A204.1 (cell line): Measurements from ENCODE around the gene PCDHGA3.
"Not testable (repeated sequence)": the region's sequence is repeated elsewhere in the genome, so short reads cannot be mapped to it uniquely, and the experiment has no call there.

Experiments used
- FAIRE-seq: peaks from 2 replicates; lab custom pipeline; 2012; peaks lifted over from hg19 to GRCh38; lab: Jason Lieb, UNC

Gene PCDHGA3

DNA sequence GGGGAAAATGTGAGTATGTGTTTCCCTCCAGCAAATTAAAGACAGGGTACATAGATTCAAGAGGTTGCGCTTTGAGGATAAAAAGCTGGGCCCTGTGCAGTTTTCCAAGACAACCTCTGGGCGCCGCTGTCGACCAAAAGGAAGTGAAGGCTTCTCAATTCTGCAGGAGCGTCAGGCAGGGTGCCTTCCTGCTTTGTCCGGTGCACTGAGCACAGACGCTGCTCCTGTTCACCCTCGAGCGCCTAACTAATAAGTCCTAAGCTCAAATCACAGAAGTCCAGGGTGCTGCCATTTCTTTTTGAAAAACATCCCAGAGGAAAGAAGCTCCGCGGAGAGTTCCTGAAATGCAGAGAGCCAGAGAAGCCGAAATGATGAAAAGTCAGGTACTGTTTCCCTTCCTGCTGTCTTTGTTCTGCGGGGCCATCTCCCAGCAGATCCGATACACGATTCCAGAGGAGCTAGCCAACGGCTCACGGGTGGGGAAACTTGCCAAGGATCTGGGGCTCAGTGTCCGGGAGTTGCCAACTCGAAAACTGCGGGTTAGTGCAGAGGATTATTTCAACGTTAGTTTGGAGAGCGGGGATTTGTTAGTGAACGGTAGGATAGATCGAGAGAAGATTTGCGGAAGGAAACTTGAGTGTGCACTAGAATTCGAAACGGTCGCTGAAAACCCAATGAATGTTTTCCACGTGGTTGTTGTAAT lies 6.4 kb downstream of the PCDHGA3 start, which contains the start of gene PCDHGB1:
PCDHGB1 (plus strand) TSS at position 183 of the 703 bp plus-strand sequence; CDS start at position 345, 162 bp downstream.
- no peak for FAIRE-seq

DNA sequence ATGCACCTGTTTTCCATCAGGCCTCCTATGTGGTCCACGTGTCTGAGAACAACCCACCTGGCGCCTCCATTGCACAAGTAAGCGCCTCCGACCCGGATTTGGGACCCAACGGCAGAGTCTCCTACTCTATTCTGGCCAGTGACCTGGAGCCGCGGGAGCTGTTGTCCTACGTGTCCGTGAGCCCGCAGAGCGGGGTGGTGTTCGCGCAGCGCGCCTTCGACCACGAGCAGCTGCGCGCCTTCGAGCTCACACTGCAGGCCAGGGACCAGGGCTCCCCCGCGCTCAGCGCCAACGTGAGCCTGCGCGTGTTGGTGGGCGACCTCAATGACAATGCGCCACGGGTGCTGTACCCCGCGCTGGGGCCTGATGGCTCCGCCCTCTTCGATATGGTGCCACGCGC lies 8.0 kb downstream of the PCDHGA3 start:
- no peak for FAIRE-seq

DNA sequence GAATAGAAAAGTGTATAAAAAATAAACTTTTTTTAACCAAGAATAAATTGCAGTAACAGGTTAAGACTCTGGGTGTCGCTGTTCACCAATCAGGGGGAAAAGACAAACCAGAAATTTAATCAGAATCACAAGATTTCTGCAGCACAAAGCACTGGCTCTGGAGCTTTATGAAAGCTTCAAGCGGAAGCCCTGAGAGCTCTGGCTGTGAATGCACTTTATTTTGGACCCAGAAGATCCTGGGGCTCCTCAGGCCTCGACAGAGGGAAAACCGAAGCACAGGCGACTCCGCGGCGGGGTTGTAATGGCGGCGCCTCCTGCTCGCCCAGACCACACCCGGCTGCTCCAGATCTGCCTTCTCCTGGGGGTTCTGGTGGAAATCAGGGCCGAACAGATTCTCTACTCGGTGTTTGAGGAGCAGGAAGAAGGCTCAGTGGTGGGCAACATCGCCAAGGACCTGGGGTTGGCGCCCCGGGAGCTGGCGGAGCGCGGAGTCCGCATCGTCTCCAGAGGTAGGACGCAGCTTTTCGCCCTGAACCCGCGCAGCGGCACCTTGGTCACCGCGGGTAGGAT lies 11.4 kb downstream of the PCDHGA3 start, which contains the start of gene PCDHGA4:
PCDHGA4 (plus strand) TSS at position 122 of the 570 bp plus-strand sequence; CDS start at position 209, 87 bp downstream.
- FAIRE-seq: peak; percentile 88

DNA sequence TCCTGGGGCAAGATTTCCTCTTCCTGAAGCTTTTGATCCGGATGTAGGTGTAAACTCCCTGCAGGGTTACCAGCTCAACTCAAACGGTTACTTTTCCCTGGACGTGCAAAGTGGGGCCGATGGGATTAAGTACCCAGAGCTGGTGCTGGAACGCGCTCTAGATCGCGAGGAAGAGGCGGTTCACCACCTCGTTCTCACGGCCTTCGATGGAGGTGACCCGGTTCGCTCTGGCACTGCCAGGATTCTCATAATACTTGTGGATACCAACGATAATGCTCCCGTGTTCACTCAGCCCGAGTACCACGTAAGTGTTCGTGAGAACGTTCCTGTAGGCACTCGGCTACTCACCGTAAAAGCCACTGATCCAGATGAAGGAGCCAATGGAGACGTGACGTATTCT lies 12.0 kb downstream of the PCDHGA3 start:
- FAIRE-seq: no peak

DNA sequence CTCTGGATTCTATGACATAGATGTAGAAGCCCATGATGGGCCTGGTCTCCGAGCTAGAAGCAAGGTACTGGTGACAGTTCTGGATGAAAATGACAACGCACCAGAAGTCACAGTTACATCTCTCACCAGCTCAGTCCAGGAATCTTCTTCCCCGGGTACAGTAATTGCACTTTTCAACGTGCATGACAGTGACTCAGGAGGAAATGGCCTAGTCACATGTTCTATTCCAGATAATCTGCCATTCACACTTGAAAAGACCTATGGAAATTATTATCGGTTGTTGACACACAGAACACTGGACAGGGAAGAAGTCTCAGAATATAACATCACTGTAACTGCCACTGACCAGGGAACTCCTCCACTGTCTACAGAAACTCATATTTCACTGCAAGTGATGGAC lies 12.5 kb downstream of the PCDHGA3 start:
- no peak for FAIRE-seq

DNA sequence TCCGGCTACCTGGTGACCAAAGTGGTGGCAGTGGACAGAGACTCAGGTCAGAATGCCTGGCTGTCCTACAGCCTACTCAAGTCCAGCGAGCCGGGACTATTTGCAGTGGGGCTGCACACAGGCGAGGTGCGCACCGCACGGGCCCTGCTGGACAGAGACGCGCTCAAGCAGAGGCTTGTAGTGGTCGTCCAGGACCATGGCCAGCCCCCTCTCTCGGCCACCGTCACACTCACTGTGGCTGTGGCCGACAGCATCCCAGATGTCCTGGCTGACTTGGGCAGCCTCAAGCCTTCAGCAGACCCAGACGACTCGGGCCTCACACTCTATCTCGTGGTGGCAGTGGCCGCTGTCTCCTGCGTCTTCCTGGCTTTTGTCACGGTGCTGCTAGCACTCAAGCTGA lies 13.3 kb downstream of the PCDHGA3 start:
- no peak for FAIRE-seq

DNA sequence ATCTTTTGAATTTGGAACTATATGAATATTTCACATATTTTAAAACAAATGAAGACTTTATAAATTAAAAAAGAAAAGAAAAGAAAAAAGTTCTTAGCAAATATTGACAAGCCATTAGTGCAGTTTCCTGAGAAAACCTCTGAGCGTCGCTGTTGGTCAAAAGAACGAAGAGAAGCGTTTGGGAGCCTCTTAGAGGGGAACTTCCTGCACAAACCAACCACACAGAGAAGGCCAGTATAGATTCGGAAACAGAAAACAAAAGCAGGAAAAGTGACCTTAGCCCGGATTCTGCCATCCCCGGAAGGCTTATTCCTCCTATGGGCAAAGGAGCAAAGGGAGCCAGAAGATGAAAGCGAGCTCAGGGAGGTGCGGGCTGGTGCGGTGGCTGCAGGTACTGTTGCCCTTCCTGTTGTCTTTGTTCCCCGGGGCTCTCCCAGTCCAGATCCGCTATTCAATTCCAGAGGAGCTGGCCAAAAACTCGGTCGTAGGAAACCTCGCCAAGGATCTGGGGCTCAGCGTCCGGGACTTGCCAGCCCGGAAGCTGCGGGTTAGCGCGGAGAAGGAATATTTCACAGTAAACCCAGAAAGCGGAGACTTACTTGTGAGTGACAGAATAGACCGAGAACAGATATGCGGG lies 16.3 kb downstream of the PCDHGA3 start, which contains the start of gene PCDHGB2:
PCDHGB2 (plus strand) TSS at position 205 of the 637 bp plus-strand sequence; CDS start at position 347, 142 bp downstream.
- FAIRE-seq: peak; percentile 97

DNA sequence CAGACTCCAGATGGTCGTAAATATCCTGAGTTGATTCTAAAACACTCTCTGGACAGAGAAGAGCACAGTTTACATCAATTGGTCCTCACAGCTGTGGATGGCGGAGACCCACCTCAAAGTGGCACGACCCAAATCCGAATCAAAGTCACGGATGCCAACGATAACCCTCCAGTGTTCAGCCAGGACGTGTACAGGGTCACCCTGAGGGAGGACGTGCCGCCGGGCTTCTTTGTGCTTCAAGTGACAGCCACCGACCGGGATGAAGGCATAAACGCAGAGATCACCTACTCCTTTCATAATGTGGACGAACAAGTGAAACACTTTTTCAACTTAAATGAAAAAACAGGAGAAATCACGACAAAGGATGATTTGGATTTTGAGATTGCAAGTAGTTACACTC lies 17.1 kb downstream of the PCDHGA3 start:
- FAIRE-seq: no peak

DNA sequence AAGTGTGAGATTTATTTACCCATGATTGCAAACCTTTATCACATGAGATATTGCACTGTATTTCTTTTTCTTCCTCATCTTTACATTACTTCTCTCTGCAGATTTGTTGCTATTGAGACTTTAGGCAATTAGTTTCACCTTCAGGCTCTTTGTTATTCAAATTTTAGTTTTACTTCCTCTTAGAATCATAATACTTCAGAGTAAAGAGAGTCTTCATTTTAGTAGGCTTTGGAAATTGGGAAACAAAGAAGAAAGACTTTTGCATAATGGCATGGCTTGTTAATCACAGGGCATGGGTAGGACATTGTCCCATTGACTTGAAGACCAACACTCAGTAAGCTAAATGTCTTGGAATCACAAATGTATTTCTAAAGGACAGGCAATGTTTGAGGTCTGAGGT lies 19.1 kb downstream of the PCDHGA3 start:
- FAIRE-seq: no peak

DNA sequence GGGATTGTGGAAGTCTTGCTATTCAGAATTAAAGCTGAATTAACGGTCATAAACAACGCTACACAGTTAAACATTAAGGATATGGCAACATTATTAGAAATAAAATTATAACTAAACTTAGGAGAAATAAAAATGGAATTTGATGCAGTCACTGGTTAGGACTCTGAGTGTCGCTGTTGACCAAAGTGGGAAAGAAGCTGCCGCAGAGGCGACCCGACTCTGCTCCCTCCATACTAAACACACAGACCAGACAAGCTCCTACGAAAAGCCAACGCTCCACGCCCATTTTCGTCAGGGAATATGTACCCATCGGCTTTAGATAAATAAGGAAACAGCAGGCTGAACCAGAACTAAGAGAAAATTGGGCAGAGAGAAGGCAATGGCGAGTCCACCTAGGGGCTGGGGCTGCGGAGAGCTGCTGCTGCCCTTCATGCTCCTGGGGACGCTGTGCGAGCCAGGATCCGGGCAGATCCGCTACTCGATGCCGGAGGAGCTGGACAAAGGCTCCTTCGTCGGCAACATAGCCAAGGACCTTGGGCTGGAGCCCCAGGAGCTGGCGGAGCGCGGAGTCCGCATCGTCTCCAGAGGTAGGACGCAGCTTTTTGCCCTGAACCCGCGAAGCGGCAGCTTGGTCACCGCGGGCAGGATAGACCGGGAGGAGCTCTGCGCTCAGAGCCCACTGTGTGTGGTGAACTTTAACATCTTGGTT lies 20.5 kb downstream of the PCDHGA3 start, which contains the start of gene PCDHGA5:
PCDHGA5 (plus strand) TSS at position 211 of the 709 bp plus-strand sequence; CDS start at position 380, 169 bp downstream.
- FAIRE-seq: no peak

DNA sequence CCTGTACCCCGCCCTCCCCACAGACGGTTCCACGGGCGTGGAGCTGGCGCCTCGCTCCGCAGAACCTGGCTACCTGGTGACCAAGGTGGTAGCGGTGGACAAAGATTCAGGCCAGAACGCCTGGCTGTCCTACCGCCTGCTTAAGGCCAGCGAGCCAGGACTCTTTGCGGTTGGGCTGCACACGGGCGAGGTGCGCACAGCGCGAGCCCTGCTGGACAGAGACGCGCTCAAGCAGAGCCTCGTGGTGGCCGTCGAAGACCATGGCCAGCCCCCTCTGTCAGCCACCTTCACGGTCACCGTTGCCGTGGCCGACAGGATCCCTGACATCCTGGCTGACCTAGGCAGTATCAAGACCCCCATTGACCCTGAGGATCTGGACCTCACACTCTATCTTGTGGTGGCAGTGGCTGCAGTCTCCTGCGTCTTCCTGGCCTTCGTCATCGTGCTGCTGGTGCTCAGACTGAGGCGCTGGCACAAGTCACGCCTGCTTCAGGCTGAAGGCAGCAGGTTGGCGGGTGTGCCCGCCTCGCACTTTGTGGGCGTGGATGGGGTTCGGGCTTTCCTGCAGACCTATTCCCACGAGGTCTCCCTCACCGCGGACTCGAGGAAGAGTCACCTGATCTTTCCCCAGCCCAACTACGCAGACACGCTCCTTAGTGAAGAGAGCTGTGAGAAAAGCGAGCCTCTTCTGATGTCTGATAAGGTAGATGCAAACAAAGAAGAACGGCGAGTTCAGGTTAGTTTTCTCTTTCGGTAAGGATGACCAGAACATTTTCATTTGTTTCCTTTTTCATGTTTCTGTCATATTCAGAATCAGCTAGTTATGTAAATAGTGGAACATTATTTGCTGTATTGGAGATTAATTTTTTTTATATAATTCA lies 22.6 kb downstream of the PCDHGA3 start:
- FAIRE-seq: no peak

DNA sequence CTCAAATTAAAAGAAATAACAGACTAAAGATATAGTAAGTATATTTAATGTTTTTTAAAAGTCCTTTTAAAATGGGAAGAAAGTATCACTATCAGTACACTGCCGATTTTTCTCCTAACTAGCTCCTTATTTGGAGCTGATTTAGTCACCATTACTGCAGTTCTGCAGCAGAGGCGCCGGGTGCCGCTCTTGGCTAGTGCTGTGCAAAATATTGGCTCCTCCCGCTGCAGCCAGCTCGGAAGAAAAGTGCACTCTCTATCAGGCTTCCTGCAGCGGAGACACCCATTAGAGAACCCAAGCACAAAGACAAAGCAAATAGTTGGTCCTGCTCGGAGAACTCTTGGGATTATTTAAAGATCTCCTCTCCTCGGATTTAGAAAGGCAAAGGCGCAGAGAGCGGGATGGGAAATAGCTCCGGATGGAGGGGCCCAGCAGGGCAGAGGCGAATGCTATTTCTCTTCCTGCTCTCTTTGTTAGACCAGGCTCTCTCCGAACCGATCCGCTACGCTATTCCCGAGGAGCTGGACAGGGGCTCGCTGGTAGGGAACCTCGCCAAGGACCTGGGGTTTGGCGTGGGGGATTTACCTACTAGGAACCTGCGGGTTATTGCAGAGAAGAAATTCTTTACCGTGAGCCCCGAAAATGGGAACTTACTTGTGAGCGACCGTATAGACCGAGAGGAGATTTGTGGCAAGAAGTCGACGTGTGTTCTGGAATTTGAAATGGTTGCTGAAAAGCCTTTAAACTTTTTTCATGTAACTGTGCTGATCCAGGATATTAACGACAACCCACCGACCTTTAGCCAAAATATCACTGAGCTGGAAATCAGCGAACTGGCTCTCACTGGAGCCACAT lies 26.6 kb downstream of the PCDHGA3 start, which contains the start of gene PCDHGB3:
PCDHGB3 (plus strand) TSS at position 249 of the 855 bp plus-strand sequence; CDS start at position 402, 153 bp downstream.
- no peak for FAIRE-seq

DNA sequence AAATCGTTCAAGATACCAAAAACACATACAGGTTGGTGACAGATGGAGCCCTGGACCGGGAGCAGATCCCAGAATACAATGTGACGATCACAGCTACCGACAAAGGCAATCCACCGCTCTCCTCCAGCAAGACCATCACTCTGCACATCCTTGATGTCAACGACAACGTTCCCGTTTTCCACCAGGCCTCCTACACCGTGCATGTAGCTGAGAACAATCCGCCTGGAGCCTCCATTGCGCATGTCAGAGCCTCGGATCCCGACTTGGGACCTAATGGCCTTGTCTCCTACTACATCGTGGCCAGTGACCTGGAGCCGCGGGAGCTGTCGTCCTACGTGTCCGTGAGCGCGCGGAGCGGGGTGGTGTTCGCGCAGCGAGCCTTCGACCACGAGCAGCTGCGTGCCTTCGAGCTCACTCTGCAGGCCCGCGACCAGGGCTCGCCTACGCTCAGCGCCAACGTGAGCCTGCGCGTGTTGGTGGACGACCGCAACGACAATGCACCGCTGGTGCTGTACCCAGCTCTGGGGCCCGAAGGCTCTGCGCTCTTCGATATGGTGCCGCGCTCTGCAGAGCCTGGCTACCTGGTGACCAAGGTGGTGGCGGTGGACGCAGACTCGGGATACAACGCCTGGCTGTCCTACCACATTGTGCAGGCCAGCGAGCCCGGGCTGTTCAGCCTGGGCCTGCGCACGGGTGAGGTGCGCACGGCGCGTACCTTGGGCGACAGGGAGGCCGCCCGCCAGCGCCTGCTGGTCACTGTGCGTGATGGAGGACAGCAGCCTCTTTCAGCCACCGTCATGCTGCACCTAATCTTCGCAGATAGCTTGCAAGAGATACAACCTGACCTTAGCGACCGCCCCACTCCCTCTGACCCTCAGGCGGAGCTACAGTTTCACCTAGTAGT lies 28.2 kb downstream of the PCDHGA3 start:
- FAIRE-seq: no peak

DNA sequence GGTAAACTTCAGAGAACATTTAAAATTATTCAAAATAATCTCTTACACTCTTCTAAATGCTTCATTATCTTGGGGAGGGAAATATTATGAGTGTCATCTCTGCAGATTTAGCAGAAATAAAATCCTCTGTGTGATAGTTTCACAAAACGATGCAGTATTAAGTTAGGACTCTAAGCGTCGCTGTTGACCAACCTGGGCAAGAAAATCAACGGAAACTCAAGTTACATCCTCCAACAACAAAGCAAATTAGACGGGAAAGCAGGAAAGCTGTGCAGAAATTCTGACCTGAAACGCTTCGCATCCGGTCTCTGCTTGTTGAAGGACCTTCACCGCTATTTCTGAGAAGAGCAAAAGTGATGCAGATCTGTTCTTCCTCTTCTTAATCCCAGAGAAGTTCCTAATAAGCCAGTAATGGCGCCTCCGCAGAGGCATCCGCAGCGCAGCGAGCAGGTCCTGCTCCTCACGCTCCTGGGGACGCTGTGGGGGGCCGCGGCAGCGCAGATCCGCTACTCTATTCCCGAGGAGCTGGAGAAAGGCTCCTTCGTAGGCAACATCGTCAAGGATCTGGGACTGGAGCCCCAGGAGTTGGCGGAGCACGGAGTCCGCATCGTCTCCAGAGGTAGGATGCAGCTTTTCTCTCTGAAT lies 30.2 kb downstream of the PCDHGA3 start, which contains the start of gene PCDHGA6:
PCDHGA6 (plus strand) TSS at position 219 of the 645 bp plus-strand sequence; CDS start at position 412, 193 bp downstream.
- FAIRE-seq: no peak

DNA sequence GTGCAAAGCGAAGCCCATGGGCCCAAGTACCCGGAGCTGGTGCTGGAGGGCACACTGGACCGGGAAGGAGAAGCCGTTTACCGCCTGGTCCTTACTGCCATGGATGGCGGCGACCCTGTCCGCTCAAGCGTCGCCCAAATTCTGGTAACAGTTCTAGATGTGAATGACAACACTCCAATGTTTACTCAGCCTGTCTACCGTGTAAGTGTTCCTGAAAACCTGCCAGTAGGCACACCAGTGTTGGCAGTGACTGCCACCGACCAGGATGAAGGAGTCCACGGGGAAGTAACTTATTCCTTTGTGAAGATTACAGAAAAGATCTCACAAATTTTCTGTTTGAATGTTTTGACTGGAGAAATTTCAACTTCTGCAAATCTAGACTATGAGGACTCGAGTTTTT lies 31.0 kb downstream of the PCDHGA3 start:
- no peak for FAIRE-seq

DNA sequence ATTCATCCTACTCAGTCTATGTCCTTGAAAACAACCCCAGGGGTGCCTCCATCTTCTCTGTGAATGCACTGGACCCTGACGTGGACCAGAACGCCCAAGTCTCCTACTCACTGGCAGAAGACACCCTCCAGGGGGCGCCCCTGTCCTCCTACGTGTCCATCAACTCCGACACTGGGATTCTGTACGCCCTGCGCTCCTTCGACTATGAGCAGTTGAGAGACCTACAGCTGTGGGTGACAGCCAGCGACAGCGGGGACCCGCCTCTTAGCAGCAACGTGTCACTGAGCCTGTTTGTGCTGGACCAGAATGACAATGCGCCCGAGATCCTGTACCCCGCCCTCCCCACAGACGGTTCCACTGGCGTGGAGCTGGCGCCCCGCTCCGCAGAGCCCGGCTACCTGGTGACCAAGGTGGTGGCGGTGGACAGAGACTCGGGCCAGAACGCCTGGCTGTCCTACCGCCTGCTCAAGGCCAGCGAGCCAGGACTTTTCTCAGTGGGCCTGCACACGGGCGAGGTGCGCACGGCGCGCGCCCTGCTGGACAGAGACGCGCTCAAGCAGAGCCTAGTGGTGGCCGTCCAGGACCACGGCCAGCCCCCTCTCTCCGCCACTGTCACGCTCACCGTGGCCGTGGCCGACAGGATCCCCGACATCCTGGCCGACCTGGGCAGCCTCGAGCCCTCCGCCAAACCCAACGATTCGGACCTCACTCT lies 32.0 kb downstream of the PCDHGA3 start:
- FAIRE-seq: not testable (repeated sequence)

DNA sequence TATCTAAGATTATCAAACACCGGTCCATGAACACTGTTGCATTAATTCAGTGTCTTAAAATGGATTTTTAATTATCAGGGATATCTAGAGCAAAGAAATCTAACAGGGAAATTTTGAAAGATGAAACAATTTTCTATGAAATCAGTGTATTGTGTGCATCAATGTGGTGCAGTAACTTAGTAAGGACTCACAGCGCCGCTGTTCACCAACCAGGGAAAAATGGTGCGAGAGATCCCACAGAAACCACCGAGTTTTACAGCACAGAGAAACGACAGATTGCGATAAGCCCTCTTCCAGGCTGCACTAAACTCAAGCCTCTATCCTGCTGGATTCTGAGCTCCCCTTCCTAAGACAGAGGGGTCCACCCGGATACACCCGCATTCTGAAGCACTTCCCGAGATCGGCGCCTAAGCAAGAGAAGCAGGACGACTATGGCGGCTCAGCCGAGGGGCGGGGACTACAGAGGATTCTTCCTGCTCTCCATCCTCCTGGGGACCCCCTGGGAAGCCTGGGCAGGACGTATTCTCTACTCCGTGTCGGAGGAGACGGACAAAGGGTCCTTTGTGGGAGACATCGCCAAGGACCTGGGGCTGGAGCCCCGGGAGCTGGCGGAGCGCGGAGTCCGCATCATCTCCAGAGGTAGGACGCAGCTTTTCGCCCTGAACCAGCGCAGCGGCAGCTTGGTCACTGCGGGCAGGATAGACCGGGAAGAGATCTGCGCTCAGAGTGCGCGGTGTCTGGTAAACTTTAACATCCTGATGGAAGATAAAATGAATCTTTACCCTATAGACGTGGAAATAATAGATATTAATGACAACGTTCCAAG lies 39.1 kb downstream of the PCDHGA3 start, which contains the start of gene PCDHGA7:
PCDHGA7 (plus strand) TSS at position 274 of the 826 bp plus-strand sequence; CDS start at position 432, 158 bp downstream.
- FAIRE-seq: no peak
